GM18520 (cell line): ENCODE results near the gene MARK1.

ENCODE experiments used
- ATAC-seq: cut with Tn5 transposase; IDR thresholded peaks from one replicate; pipeline ENCODE4 v1.9.1; 2021; ENCODE audit not compliant: unreplicated experiment

MARK1 gene

GRCh38 chr1:220528679-220529501 is 954 bp downstream of the MARK1 start:
- no peak for ATAC-seq

- ATAC-seq: no peak
Observed at GRCh38 chr1:220529521-220530020, 1.6 kb downstream of the MARK1 start.

GRCh38 chr1:220533504-220534109 is 5.7 kb downstream of the MARK1 start:
- no peak for ATAC-seq

- no peak for ATAC-seq
Observed at GRCh38 chr1:220544901-220545303, 17.0 kb downstream of the MARK1 start.

- no peak for ATAC-seq
Observed at GRCh38 chr1:220550811-220551399, 23.0 kb downstream of the MARK1 start.

GRCh38 chr1:220551718-220552117 is 23.8 kb downstream of the MARK1 start:
- no peak for ATAC-seq

GRCh38 chr1:220552672-220553260 is 24.8 kb downstream of the MARK1 start:
- no peak for ATAC-seq

- no peak for ATAC-seq
Observed at GRCh38 chr1:220556641-220557040, 28.7 kb downstream of the MARK1 start.

- ATAC-seq: no peak
Observed at GRCh38 chr1:220563564-220563963, 35.6 kb downstream of the MARK1 start.

- ATAC-seq: no peak
Observed at GRCh38 chr1:220564216-220564615, 36.3 kb downstream of the MARK1 start.

- ATAC-seq: no peak
Observed at GRCh38 chr1:220565670-220566069, 37.7 kb downstream of the MARK1 start.

- no peak for ATAC-seq
Observed at GRCh38 chr1:220566869-220567268, 38.9 kb downstream of the MARK1 start.

- no peak for ATAC-seq
Observed at GRCh38 chr1:220572416-220572815, 44.5 kb downstream of the MARK1 start.

GRCh38 chr1:220573836-220574235 is 45.9 kb downstream of the MARK1 start:
- ATAC-seq: no peak

GRCh38 chr1:220575718-220576497 is 48.0 kb downstream of the MARK1 start:
- no peak for ATAC-seq

GRCh38 chr1:220577926-220578325 is 50.0 kb downstream of the MARK1 start:
- ATAC-seq: no peak

GRCh38 chr1:220579317-220579716 is 51.4 kb downstream of the MARK1 start:
- no peak for ATAC-seq

GRCh38 chr1:220592714-220593113 is 64.8 kb downstream of the MARK1 start:
- ATAC-seq: no peak

- no peak for ATAC-seq
Observed at GRCh38 chr1:220594356-220594755, 66.4 kb downstream of the MARK1 start.

GRCh38 chr1:220595179-220595578 is 67.2 kb downstream of the MARK1 start:
- ATAC-seq: no peak

GRCh38 chr1:220604926-220605325 is 77.0 kb downstream of the MARK1 start:
- ATAC-seq: no peak
